ENCODE data around the gene TMPRSS2. TPM values are rescaled to one million over a fixed set of nuclear protein-coding genes. Genes with fewer than 3 reads are reported as not detected.

TMPRSS2 gene
- total RNA-seq (2022) (not detected in 2 replicates), Bru-seq, nascent RNA (percentile 3 among the genes with signal in this experiment), BruChase-seq, experiment 1, labeled RNA remaining after a 6-hour chase (not detected), BruChase-seq, experiment 2, labeled RNA remaining after a 2-hour chase (not detected)
- long read RNA-seq: 0 reads

GRCh38 chr21:41507521-41508414 is at the start of gene TMPRSS2:
TSS of gene TMPRSS2 (minus strand) at chr21:41508158. CDS start at chr21:41498133, 10,025 bp downstream.
- no TSS peak for BruUV-seq (replicated peaks)
- Mint-ChIP-seq H3K9me3 (ENCODE audit: unreplicated experiment) (no peaks in the 10 kb centered on the region), H3K4me3 (ENCODE audit: unreplicated experiment) (no peak within 1 kb of the TSS), H3K4me1 (ENCODE audit: insufficient read depth, unreplicated experiment) (no peaks in the 10 kb centered on the region), H3K27me3 (ENCODE audit: insufficient read depth, unreplicated experiment) (peaks cover 69% of the 10 kb centered on the region), H3K36me3 (ENCODE audit: insufficient read depth, unreplicated experiment) (no peaks in the 10 kb centered on the region), H3K27ac (ENCODE audit: low read depth, unreplicated experiment) (no peak within 1 kb of the TSS)
- DNase-seq (ENCODE audit: unreplicated experiment): no peak
- ChIA-PET POLR2A (no interaction called here), CTCF (interaction anchor here (0.6 to 0.7 kb wide), 2 partner anchors 26 to 1006 kb away, joined by 3 to 4 read pairs; no protein-coding TSS in a partner anchor)
- TF ChIP-seq, protein P1, sequence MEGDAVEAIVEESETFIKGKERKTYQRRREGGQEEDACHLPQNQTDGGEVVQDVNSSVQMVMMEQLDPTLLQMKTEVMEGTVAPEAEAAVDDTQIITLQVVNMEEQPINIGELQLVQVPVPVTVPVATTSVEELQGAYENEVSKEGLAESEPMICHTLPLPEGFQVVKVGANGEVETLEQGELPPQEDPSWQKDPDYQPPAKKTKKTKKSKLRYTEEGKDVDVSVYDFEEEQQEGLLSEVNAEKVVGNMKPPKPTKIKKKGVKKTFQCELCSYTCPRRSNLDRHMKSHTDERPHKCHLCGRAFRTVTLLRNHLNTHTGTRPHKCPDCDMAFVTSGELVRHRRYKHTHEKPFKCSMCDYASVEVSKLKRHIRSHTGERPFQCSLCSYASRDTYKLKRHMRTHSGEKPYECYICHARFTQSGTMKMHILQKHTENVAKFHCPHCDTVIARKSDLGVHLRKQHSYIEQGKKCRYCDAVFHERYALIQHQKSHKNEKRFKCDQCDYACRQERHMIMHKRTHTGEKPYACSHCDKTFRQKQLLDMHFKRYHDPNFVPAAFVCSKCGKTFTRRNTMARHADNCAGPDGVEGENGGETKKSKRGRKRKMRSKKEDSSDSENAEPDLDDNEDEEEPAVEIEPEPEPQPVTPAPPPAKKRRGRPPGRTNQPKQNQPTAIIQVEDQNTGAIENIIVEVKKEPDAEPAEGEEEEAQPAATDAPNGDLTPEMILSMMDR (IDR thresholded peaks at IDR 0.05; ENCODE audit: unreplicated experiment): no peak
- intact Hi-C loops (cut with micrococcal nuclease): no loop called here

DNA sequence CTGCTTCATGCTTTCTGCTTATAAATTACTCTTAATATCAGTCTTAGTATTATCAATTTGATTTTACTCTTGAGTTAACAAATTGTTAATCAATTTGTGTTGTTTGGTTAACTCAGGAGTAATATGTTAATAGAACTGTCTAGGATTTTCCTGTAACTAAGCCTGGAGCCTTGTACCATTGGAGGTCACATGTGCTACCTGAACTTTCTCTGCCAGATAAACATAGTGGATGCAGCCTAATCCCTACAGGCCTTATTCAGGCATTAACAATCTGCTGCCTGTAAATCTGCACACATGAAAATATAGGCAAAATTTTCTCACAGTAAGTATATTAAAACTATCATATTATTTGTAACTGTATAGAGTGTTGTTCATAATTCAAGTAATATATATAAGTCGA is 47.1 kb upstream of the TMPRSS2 start:
- H3K27me3 Mint-ChIP-seq (ENCODE audit: insufficient read depth, unreplicated experiment): peaks cover 14% of the 10 kb centered on the region
- no TSS peak for BruUV-seq (replicated peaks)
- TF ChIP-seq, protein P1 (IDR thresholded peaks at IDR 0.05; ENCODE audit: unreplicated experiment): no peak
- H3K27ac Mint-ChIP-seq (ENCODE audit: low read depth, unreplicated experiment): no peak overlapping the region
- intact Hi-C loops (cut with micrococcal nuclease): no loop called here
- no peaks in the 10 kb centered on the region for H3K36me3 Mint-ChIP-seq (ENCODE audit: insufficient read depth, unreplicated experiment)
- ChIA-PET CTCF (no interaction called here), POLR2A (no interaction called here)
- no peak for DNase-seq (ENCODE audit: unreplicated experiment)
- H3K9me3 Mint-ChIP-seq (ENCODE audit: unreplicated experiment): no peaks in the 10 kb centered on the region
- H3K4me3 Mint-ChIP-seq (ENCODE audit: unreplicated experiment): no peak overlapping the region
- H3K4me1 Mint-ChIP-seq (ENCODE audit: insufficient read depth, unreplicated experiment): no peaks in the 10 kb centered on the region

DNA sequence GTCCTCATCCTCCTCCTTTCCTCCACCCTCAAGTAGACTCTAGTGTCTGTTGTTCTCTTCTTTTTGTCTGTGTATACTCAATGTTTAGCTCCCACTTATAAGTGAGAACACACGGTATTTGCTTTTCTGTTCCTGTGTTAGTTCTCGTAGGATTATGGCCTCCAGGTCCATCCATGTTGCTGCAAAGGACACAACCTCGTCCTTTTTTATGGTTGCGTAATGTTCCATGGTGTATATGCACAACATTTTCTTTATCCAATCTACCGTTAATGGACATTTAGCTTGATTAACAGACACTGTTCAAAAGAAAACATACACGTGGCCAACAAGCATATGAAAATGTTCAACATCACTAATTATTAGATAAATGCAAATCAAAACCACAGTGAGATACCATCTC is 44.3 kb upstream of the TMPRSS2 start:
- CTCF ChIA-PET: interaction anchor here (0.6 to 0.9 kb wide), 2 partner anchors 268 to 273 kb away, joined by 3 read pairs; no protein-coding TSS in a partner anchor
- H3K27me3 Mint-ChIP-seq (ENCODE audit: insufficient read depth, unreplicated experiment): peaks cover under 1% of the 10 kb centered on the region
- TF ChIP-seq, protein P1 (IDR thresholded peaks at IDR 0.05; ENCODE audit: unreplicated experiment): no peak
- POLR2A ChIA-PET: no interaction called here
- BruUV-seq (replicated peaks): no TSS peak
- no peak overlapping the region for H3K27ac Mint-ChIP-seq (ENCODE audit: low read depth, unreplicated experiment)
- no peak overlapping the region for H3K4me3 Mint-ChIP-seq (ENCODE audit: unreplicated experiment)
- DNase-seq (ENCODE audit: unreplicated experiment): no peak
- H3K9me3 Mint-ChIP-seq (ENCODE audit: unreplicated experiment): no peaks in the 10 kb centered on the region
- no peaks in the 10 kb centered on the region for H3K4me1 Mint-ChIP-seq (ENCODE audit: insufficient read depth, unreplicated experiment)
- intact Hi-C loops (cut with micrococcal nuclease): no loop called here
- no peaks in the 10 kb centered on the region for H3K36me3 Mint-ChIP-seq (ENCODE audit: insufficient read depth, unreplicated experiment)

DNA sequence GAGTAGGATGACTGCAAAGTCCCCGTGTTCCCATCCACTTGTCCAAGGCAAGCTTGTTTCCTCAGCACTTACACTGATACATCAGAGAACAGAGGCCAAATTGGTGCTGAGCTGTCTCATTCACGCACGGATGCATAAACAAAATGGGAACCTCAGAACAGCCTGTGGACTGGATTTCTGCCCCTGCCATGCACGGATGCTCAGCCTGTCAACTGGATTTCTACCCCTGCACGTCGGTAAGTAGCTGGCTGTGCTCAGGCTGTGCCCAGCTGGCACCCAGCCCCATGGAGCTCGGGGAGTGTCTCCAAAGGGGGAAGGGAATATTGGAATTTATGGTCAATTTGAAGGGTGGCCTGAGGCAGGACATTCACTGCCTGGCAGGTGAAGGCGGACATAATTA is 40.8 kb upstream of the TMPRSS2 start:
- DNase-seq (ENCODE audit: unreplicated experiment): no peak
- Mint-ChIP-seq H3K27me3 (ENCODE audit: insufficient read depth, unreplicated experiment) (peaks cover 35% of the 10 kb centered on the region), H3K9me3 (ENCODE audit: unreplicated experiment) (no peaks in the 10 kb centered on the region), H3K36me3 (ENCODE audit: insufficient read depth, unreplicated experiment) (no peaks in the 10 kb centered on the region), H3K4me3 (ENCODE audit: unreplicated experiment) (no peak overlapping the region), H3K4me1 (ENCODE audit: insufficient read depth, unreplicated experiment) (peaks cover 9% of the 10 kb centered on the region), H3K27ac (ENCODE audit: low read depth, unreplicated experiment) (no peak overlapping the region)
- TF ChIP-seq, protein P1 (IDR thresholded peaks at IDR 0.05; ENCODE audit: unreplicated experiment): no peak
- ChIA-PET POLR2A (no interaction called here), CTCF (interaction anchor here (0.6 kb wide), 1 partner anchor 35 kb away, joined by 3 read pairs; no protein-coding TSS in a partner anchor)
- intact Hi-C loops (cut with micrococcal nuclease): no loop called here
- BruUV-seq (replicated peaks): no TSS peak

Data from MCF 10A (cell line).